Measurements from ENCODE around the gene DROSHA.

DNA sequence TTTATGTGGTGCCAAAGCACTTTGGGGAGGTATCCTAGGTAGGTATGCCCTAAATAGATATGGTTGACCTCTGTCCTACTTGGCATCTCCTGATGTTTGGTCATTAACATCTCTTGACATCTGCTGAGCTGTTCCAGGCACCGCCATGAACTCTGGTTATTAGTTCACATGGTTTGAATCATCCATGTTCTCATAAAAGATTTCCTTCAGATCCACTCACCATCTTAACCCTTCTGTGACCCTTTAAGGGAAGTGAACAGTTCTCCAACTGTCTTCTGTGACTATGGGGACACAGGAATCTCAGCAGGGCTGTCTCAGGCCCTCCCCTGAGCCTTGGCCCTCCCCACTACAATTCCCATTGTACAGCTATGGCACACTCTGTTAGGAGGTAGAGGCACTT, 170.7 kb downstream of the DROSHA start:
- TF ChIP-seq, protein P1, sequence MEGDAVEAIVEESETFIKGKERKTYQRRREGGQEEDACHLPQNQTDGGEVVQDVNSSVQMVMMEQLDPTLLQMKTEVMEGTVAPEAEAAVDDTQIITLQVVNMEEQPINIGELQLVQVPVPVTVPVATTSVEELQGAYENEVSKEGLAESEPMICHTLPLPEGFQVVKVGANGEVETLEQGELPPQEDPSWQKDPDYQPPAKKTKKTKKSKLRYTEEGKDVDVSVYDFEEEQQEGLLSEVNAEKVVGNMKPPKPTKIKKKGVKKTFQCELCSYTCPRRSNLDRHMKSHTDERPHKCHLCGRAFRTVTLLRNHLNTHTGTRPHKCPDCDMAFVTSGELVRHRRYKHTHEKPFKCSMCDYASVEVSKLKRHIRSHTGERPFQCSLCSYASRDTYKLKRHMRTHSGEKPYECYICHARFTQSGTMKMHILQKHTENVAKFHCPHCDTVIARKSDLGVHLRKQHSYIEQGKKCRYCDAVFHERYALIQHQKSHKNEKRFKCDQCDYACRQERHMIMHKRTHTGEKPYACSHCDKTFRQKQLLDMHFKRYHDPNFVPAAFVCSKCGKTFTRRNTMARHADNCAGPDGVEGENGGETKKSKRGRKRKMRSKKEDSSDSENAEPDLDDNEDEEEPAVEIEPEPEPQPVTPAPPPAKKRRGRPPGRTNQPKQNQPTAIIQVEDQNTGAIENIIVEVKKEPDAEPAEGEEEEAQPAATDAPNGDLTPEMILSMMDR (conservative IDR thresholded peaks at IDR 0.05): no peak
- TF ChIP-seq ZFX (IDR thresholded peaks at IDR 0.05): no peak

Measured in C4-2B (cell line).